NOMO-1 treated with DMSO at 0.1 percent for 48 hours (cell line): ENCODE data around the gene TMTC1.

Source experiments
- DNase-seq: peaks from one replicate; lab custom pipeline; 2025; ENCODE audit not compliant: unreplicated experiment; lab: John Stamatoyannopoulos, UW

TMTC1 gene

GRCh38 chr12:29620030-29620429 lies 163.7 kb downstream of the TMTC1 start:
- DNase-seq: no peak

- DNase-seq: no peak
Measured at GRCh38 chr12:29617407-29617803, 166.3 kb downstream of the TMTC1 start.

- no peak for DNase-seq
Measured at GRCh38 chr12:29616664-29617406, 166.9 kb downstream of the TMTC1 start.

- DNase-seq: no peak
Measured at GRCh38 chr12:29614694-29615325, 168.9 kb downstream of the TMTC1 start.

GRCh38 chr12:29612912-29613311 lies 170.8 kb downstream of the TMTC1 start:
- DNase-seq: no peak

GRCh38 chr12:29611906-29612305 lies 171.8 kb downstream of the TMTC1 start:
- DNase-seq: no peak

GRCh38 chr12:29610473-29611170 lies 173.1 kb downstream of the TMTC1 start:
- peak; percentile 60 for DNase-seq

GRCh38 chr12:29609431-29610215 lies 174.1 kb downstream of the TMTC1 start:
- DNase-seq: peak; percentile 31

- no peak for DNase-seq
Measured at GRCh38 chr12:29608581-29608980, 175.2 kb downstream of the TMTC1 start.

GRCh38 chr12:29599381-29599780 lies 184.4 kb downstream of the TMTC1 start:
- no peak for DNase-seq

GRCh38 chr12:29595071-29595755 lies 188.5 kb downstream of the TMTC1 start:
- DNase-seq: no peak

- DNase-seq: no peak
Measured at GRCh38 chr12:29593001-29593400, 190.7 kb downstream of the TMTC1 start.

- no peak for DNase-seq
Measured at GRCh38 chr12:29591140-29592020, 192.4 kb downstream of the TMTC1 start.

- no peak for DNase-seq
Measured at GRCh38 chr12:29589851-29590250, 193.9 kb downstream of the TMTC1 start.

GRCh38 chr12:29589286-29589820 lies 194.4 kb downstream of the TMTC1 start:
- DNase-seq: no peak

- no peak for DNase-seq
Measured at GRCh38 chr12:29582677-29583272, 201.0 kb downstream of the TMTC1 start.

GRCh38 chr12:29582146-29582545 lies 201.6 kb downstream of the TMTC1 start:
- DNase-seq: no peak

GRCh38 chr12:29581631-29582030 lies 202.1 kb downstream of the TMTC1 start:
- no peak for DNase-seq

- DNase-seq: no peak
Measured at GRCh38 chr12:29580971-29581370, 202.8 kb downstream of the TMTC1 start.
